ENCODE data around the gene GDPD2. TPM values are rescaled to one million over a fixed set of nuclear protein-coding genes. Genes with fewer than 3 reads are reported as not detected.
"Not testable (repeated sequence)": the region's sequence is repeated elsewhere in the genome, so short reads cannot be mapped to it uniquely, and the experiment has no call there.

The GDPD2 gene
- polyA plus RNA-seq (2013), result 0.04 TPM

GRCh38 chrX:70422851-70423341 is at the start of gene GDPD2:
Gene GDPD2 (plus strand): TSS chrX:70423314. CDS start chrX:70424985, 1,671 bp downstream.
- Histone ChIP-seq H3K27ac (ENCODE audit: insufficient read depth in 1 of 2, low read depth in 1 of 2, low read length in 2 of 2, poor library complexity in 1 of 2, severe bottlenecking in 2 of 2) (no peak within 1 kb of the TSS), H3K9me3 (ENCODE audit: control extremely low read depth in 1 of 5, control insufficient read depth in 4 of 5, insufficient read depth in 2 of 5, low read depth in 1 of 5, low read length in 4 of 5) (no peaks in the 10 kb centered on the region), H3K4me1 (ENCODE audit: control extremely low read depth in 1 of 4, control insufficient read depth in 4 of 4, insufficient read depth in 4 of 4, low read length in 3 of 4) (peaks cover 0 to 2% (median 0%) of the 10 kb centered on the region in 4 experiments), H3K36me3 (ENCODE audit: control insufficient read depth in 4 of 4, insufficient read depth in 4 of 4, low read length in 3 of 4) (peaks cover 0 to 22% (median 5%) of the 10 kb centered on the region in 4 experiments), H3K27me3 (replicated peaks in 2 of 5; ENCODE audit: control insufficient read depth in 4 of 5, insufficient read depth in 5 of 5, low read length in 4 of 5) (peaks cover 0 to 13% (median 0%) of the 10 kb centered on the region in 5 experiments), H3K4me3 (ENCODE audit: control insufficient read depth in 1 of 7, extremely low read depth in 1 of 7, insufficient read depth in 4 of 7, low read depth in 2 of 7, low read length in 6 of 7) (no peak within 1 kb of the TSS)
- ChIA-PET CTCF (interaction anchor here (0.7 to 3.3 kb wide), 6 partner anchors 8 to 535 kb away, joined by 3 to 16 read pairs (median 3); no protein-coding TSS in a partner anchor), POLR2A (no interaction called here)
- peak in 2 of 3 donors; percentile 50 to 57 for DNase-seq
- WGBS (ENCODE audit: insufficient coverage), result 26% methylated on average over 2 of the region's 11 CpGs

- 67% methylated on average over 1 of the region's 2 CpGs for WGBS (ENCODE audit: insufficient coverage)
- Histone ChIP-seq H3K36me3 (ENCODE audit: control insufficient read depth in 4 of 4, insufficient read depth in 4 of 4, low read length in 3 of 4) (peaks cover 0 to 8% (median 3%) of the 10 kb centered on the region in 4 experiments), H3K27ac (ENCODE audit: insufficient read depth in 1 of 2, low read depth in 1 of 2, low read length in 2 of 2, poor library complexity in 1 of 2, severe bottlenecking in 2 of 2) (no peak overlapping the region), H3K9me3 (ENCODE audit: control extremely low read depth in 1 of 5, control insufficient read depth in 4 of 5, insufficient read depth in 2 of 5, low read depth in 1 of 5, low read length in 4 of 5) (no peaks in the 10 kb centered on the region), H3K27me3 (replicated peaks in 2 of 5; ENCODE audit: control insufficient read depth in 4 of 5, insufficient read depth in 5 of 5, low read length in 4 of 5) (no peaks in the 10 kb centered on the region), H3K4me1 (ENCODE audit: control extremely low read depth in 1 of 4, control insufficient read depth in 4 of 4, insufficient read depth in 4 of 4, low read length in 3 of 4) (peaks cover 0 to 8% (median 2%) of the 10 kb centered on the region in 4 experiments), H3K4me3 (ENCODE audit: control insufficient read depth in 1 of 7, extremely low read depth in 1 of 7, insufficient read depth in 4 of 7, low read depth in 2 of 7, low read length in 6 of 7) (no peak overlapping the region)
- DNase-seq, result peak; percentile 15 to 68 (median 62)
- CTCF ChIA-PET, result interaction anchor here (1.2 kb wide), 1 partner anchor 47 kb away, joined by 3 read pairs; no protein-coding TSS in a partner anchor
- POLR2A ChIA-PET, result no interaction called here
Observed at GRCh38 chrX:70386235-70386634, 36.9 kb upstream of the GDPD2 start.

- H3K27me3 ChIP-seq (replicated peaks in 2 of 5; ENCODE audit: control insufficient read depth in 4 of 5, insufficient read depth in 5 of 5, low read length in 4 of 5), result no peaks in the 10 kb centered on the region
- H3K9me3 ChIP-seq (ENCODE audit: control extremely low read depth in 1 of 5, control insufficient read depth in 4 of 5, insufficient read depth in 2 of 5, low read depth in 1 of 5, low read length in 4 of 5), result no peaks in the 10 kb centered on the region
- ChIA-PET CTCF (no interaction called here), POLR2A (no interaction called here)
- peaks cover 2 to 12% (median 6%) of the 10 kb centered on the region in 4 experiments for H3K36me3 ChIP-seq (ENCODE audit: control insufficient read depth in 4 of 4, insufficient read depth in 4 of 4, low read length in 3 of 4)
- H3K27ac ChIP-seq (ENCODE audit: insufficient read depth in 1 of 2, low read depth in 1 of 2, low read length in 2 of 2, poor library complexity in 1 of 2, severe bottlenecking in 2 of 2), result no peak overlapping the region
- peaks cover 0 to 6% (median 0%) of the 10 kb centered on the region in 4 experiments for H3K4me1 ChIP-seq (ENCODE audit: control extremely low read depth in 1 of 4, control insufficient read depth in 4 of 4, insufficient read depth in 4 of 4, low read length in 3 of 4)
- no peak overlapping the region for H3K4me3 ChIP-seq (ENCODE audit: control insufficient read depth in 1 of 7, extremely low read depth in 1 of 7, insufficient read depth in 4 of 7, low read depth in 2 of 7, low read length in 6 of 7)
- WGBS (ENCODE audit: insufficient coverage), result 74% methylated on average over 3 of the region's 4 CpGs
- peak in 2 of 3 donors; percentile 14 to 37 for DNase-seq
Observed at GRCh38 chrX:70398899-70399298, 24.2 kb upstream of the GDPD2 start.

GRCh38 chrX:70400181-70400580 is 22.9 kb upstream of the GDPD2 start:
- H3K4me1 ChIP-seq (ENCODE audit: control extremely low read depth in 1 of 4, control insufficient read depth in 4 of 4, insufficient read depth in 4 of 4, low read length in 3 of 4); H3K27me3 ChIP-seq (replicated peaks in 2 of 5; ENCODE audit: control insufficient read depth in 4 of 5, insufficient read depth in 5 of 5, low read length in 4 of 5); H3K27ac ChIP-seq (ENCODE audit: insufficient read depth in 1 of 2, low read depth in 1 of 2, low read length in 2 of 2, poor library complexity in 1 of 2, severe bottlenecking in 2 of 2); CTCF ChIA-PET; H3K4me3 ChIP-seq (ENCODE audit: control insufficient read depth in 1 of 7, extremely low read depth in 1 of 7, insufficient read depth in 4 of 7, low read depth in 2 of 7, low read length in 6 of 7); DNase-seq; H3K9me3 ChIP-seq (ENCODE audit: control extremely low read depth in 1 of 5, control insufficient read depth in 4 of 5, insufficient read depth in 2 of 5, low read depth in 1 of 5, low read length in 4 of 5): not testable (repeated sequence)
- POLR2A ChIA-PET, result interaction anchor here (0.7 kb wide), 1 partner anchor 127 kb away, joined by 3 read pairs; no protein-coding TSS in a partner anchor
- no CpG with 5 or more reads among the region's 3 CpGs for WGBS (ENCODE audit: insufficient coverage)
- H3K36me3 ChIP-seq (ENCODE audit: control insufficient read depth in 4 of 4, insufficient read depth in 4 of 4, low read length in 3 of 4), result peaks cover 2 to 17% (median 10%) of the 10 kb centered on the region in 4 experiments

- Histone ChIP-seq H3K27ac (ENCODE audit: insufficient read depth in 1 of 2, low read depth in 1 of 2, low read length in 2 of 2, poor library complexity in 1 of 2, severe bottlenecking in 2 of 2) (no peak overlapping the region), H3K4me1 (ENCODE audit: control extremely low read depth in 1 of 4, control insufficient read depth in 4 of 4, insufficient read depth in 4 of 4, low read length in 3 of 4) (peaks cover 0 to 6% (median 0%) of the 10 kb centered on the region in 4 experiments), H3K36me3 (ENCODE audit: control insufficient read depth in 4 of 4, insufficient read depth in 4 of 4, low read length in 3 of 4) (peaks cover 2 to 26% (median 15%) of the 10 kb centered on the region in 4 experiments), H3K9me3 (ENCODE audit: control extremely low read depth in 1 of 5, control insufficient read depth in 4 of 5, insufficient read depth in 2 of 5, low read depth in 1 of 5, low read length in 4 of 5) (no peaks in the 10 kb centered on the region), H3K4me3 (ENCODE audit: control insufficient read depth in 1 of 7, extremely low read depth in 1 of 7, insufficient read depth in 4 of 7, low read depth in 2 of 7, low read length in 6 of 7) (no peak overlapping the region), H3K27me3 (replicated peaks in 2 of 5; ENCODE audit: control insufficient read depth in 4 of 5, insufficient read depth in 5 of 5, low read length in 4 of 5) (no peaks in the 10 kb centered on the region)
- POLR2A ChIA-PET, result no interaction called here
- DNase-seq, result no peak
- CTCF ChIA-PET, result no interaction called here
- no CpG with 5 or more reads among the region's 2 CpGs for WGBS (ENCODE audit: insufficient coverage)
Observed at GRCh38 chrX:70402721-70403120, 20.4 kb upstream of the GDPD2 start.

- H3K27ac ChIP-seq (ENCODE audit: insufficient read depth in 1 of 2, low read depth in 1 of 2, low read length in 2 of 2, poor library complexity in 1 of 2, severe bottlenecking in 2 of 2), result no peak overlapping the region
Observed at GRCh38 chrX:70405003-70405402, 18.1 kb upstream of the GDPD2 start.

GRCh38 chrX:70410921-70411320 is 12.2 kb upstream of the GDPD2 start:
- no peaks in the 10 kb centered on the region for H3K27me3 ChIP-seq (replicated peaks in 2 of 5; ENCODE audit: control insufficient read depth in 4 of 5, insufficient read depth in 5 of 5, low read length in 4 of 5)
- ChIA-PET CTCF (no interaction called here), POLR2A (no interaction called here)
- no peak overlapping the region for H3K4me3 ChIP-seq (ENCODE audit: control insufficient read depth in 1 of 7, extremely low read depth in 1 of 7, insufficient read depth in 4 of 7, low read depth in 2 of 7, low read length in 6 of 7)
- DNase-seq, result no peak
- no peak overlapping the region for H3K27ac ChIP-seq (ENCODE audit: insufficient read depth in 1 of 2, low read depth in 1 of 2, low read length in 2 of 2, poor library complexity in 1 of 2, severe bottlenecking in 2 of 2)
- peaks cover 0 to 13% (median 4%) of the 10 kb centered on the region in 4 experiments for H3K36me3 ChIP-seq (ENCODE audit: control insufficient read depth in 4 of 4, insufficient read depth in 4 of 4, low read length in 3 of 4)
- H3K9me3 ChIP-seq (ENCODE audit: control extremely low read depth in 1 of 5, control insufficient read depth in 4 of 5, insufficient read depth in 2 of 5, low read depth in 1 of 5, low read length in 4 of 5), result no peaks in the 10 kb centered on the region
- no peaks in the 10 kb centered on the region for H3K4me1 ChIP-seq (ENCODE audit: control extremely low read depth in 1 of 4, control insufficient read depth in 4 of 4, insufficient read depth in 4 of 4, low read length in 3 of 4)
- WGBS (ENCODE audit: insufficient coverage), result 100% methylated on average over 1 of the region's 2 CpGs

More at GRCh38 chrX:70405003-70405402, 18.1 kb upstream of the GDPD2 start:
- no peaks in the 10 kb centered on the region for H3K4me1 ChIP-seq (ENCODE audit: control extremely low read depth in 1 of 4, control insufficient read depth in 4 of 4, insufficient read depth in 4 of 4, low read length in 3 of 4)
- H3K36me3 ChIP-seq (ENCODE audit: control insufficient read depth in 4 of 4, insufficient read depth in 4 of 4, low read length in 3 of 4), result peaks cover 2 to 29% (median 17%) of the 10 kb centered on the region in 4 experiments
- CTCF ChIA-PET, result no interaction called here
- WGBS (ENCODE audit: insufficient coverage), result no CpG with 5 or more reads among the region's 1 CpG
- H3K4me3 ChIP-seq (ENCODE audit: control insufficient read depth in 1 of 7, extremely low read depth in 1 of 7, insufficient read depth in 4 of 7, low read depth in 2 of 7, low read length in 6 of 7), result no peak overlapping the region
- H3K27me3 ChIP-seq (replicated peaks in 2 of 5; ENCODE audit: control insufficient read depth in 4 of 5, insufficient read depth in 5 of 5, low read length in 4 of 5), result no peaks in the 10 kb centered on the region
- POLR2A ChIA-PET, result no interaction called here
- no peaks in the 10 kb centered on the region for H3K9me3 ChIP-seq (ENCODE audit: control extremely low read depth in 1 of 5, control insufficient read depth in 4 of 5, insufficient read depth in 2 of 5, low read depth in 1 of 5, low read length in 4 of 5)
- no peak for DNase-seq
